ENCODE measurements around the gene MTSS2.
"Not testable (repeated sequence)": the region's sequence is repeated elsewhere in the genome, so short reads cannot be mapped to it uniquely, and the experiment has no call there.

- not testable (repeated sequence) for TF ChIP-seq PATZ1 (CRISPR knock-in tag; IDR thresholded peaks at IDR 0.05; ENCODE audit: borderline replicate concordance); ARNTL (CRISPR knock-in tag; IDR thresholded peaks at IDR 0.05; ENCODE audit: borderline replicate concordance, low read depth)
Measured at GRCh38 chr16:70643264-70643663, 42.6 kb downstream of the MTSS2 start.

Data from SK-N-SH treated with all-trans-retinoic acid at 6 μM for 48 hours (cell line).